Parathyroid adenoma (tissue), 2 donors: Measurements from ENCODE around the gene GRHL1.
"Not testable (repeated sequence)": the region's sequence is repeated elsewhere in the genome, so short reads cannot be mapped to it uniquely, and the experiment has no call there.

Source experiments
- H2AFZ ChIP-seq: fragments of 300-600 bp; sonication (generic); one replicate; pipeline ENCODE4 v1.7.0; 2017; ENCODE audit warnings: antibody characterized with exemption, mild to moderate bottlenecking
- H3K27ac ChIP-seq: fragments of 300-600 bp; sonication (generic); one replicate; pipeline ENCODE4 v1.7.0; 2017
- H3K27me3 ChIP-seq: fragments of 300-600 bp; sonication (generic); one replicate; pipeline ENCODE4 v1.7.0; 2017; ENCODE audit warnings: low read length; ENCODE audit not compliant: control insufficient read depth, insufficient read depth
- H3K36me3 ChIP-seq: fragments of 300-600 bp; sonication (generic); one replicate; pipeline ENCODE4 v1.7.0; 2017; ENCODE audit warnings: low read length; ENCODE audit not compliant: control insufficient read depth, insufficient read depth
- H3K4me1 ChIP-seq: fragments of 300-600 bp; sonication (generic); one replicate; pipeline ENCODE4 v1.7.0; 2017; ENCODE audit warnings: control low read depth
- H3K4me2 ChIP-seq: fragments of 300-600 bp; sonication (generic); one replicate; pipeline ENCODE4 v1.7.0; 2017; ENCODE audit warnings: low read length
- H3K4me3 ChIP-seq: fragments of 300-600 bp; sonication (generic); one replicate; pipeline ENCODE4 v1.7.0; 2017; ENCODE audit warnings: low read depth, low read length
- H3K79me2 ChIP-seq: fragments of 300-600 bp; sonication (generic); one replicate; pipeline ENCODE4 v1.7.0; 2017; ENCODE audit warnings: control low read depth
- H3K9ac ChIP-seq: fragments of 300-600 bp; sonication (generic); one replicate; pipeline ENCODE4 v1.7.0; 2017; ENCODE audit warnings: mild to moderate bottlenecking
- H3K9me3 ChIP-seq: fragments of 300-600 bp; sonication (generic); one replicate; pipeline ENCODE4 v1.7.0; 2017; ENCODE audit warnings: low read length; ENCODE audit not compliant: control insufficient read depth
- CTCF ChIP-seq: fragments of 300-600 bp; sonication (generic); IDR thresholded peaks from one replicate; pipeline ENCODE4 v1.7.0; 2017; ENCODE audit warnings: antibody characterized with exemption, mild to moderate bottlenecking
- donor health status: primary hyperparathyroidism.

GRHL1 gene

GRCh38 chr2:10030311-10030736, 78.8 kb downstream of the GRHL1 start:
- Histone ChIP-seq H2AFZ (peak overlapping the region; percentile 79), H3K9ac (no peak overlapping the region), H3K9me3 (no peaks in the 10 kb centered on the region), H3K27ac (peak overlapping the region; percentile 33), H3K36me3 (no peaks in the 10 kb centered on the region), H3K4me2 (peak overlapping the region; percentile 8), H3K27me3 (no peaks in the 10 kb centered on the region), H3K4me1 (peaks cover 15% of the 10 kb centered on the region), H3K79me2 (peaks cover 2% of the 10 kb centered on the region), H3K4me3 (peak overlapping the region; percentile 28)
- no peak for TF ChIP-seq CTCF

GRCh38 chr2:10030798-10031197, 79.3 kb downstream of the GRHL1 start:
- not testable (repeated sequence) for H3K36me3 ChIP-seq, H3K79me2 ChIP-seq, H3K9ac ChIP-seq, H3K27me3 ChIP-seq, H3K9me3 ChIP-seq
- Histone ChIP-seq H3K4me2 (peak overlapping the region; percentile 8), H3K4me1 (peaks cover 20% of the 10 kb centered on the region), H3K27ac (peak overlapping the region; percentile 33), H2AFZ (peak overlapping the region; percentile 79), H3K4me3 (peak overlapping the region; percentile 28)

GRCh38 chr2:10031886-10032745, 80.6 kb downstream of the GRHL1 start:
- Histone ChIP-seq H3K4me2 (no peak overlapping the region), H3K36me3 (no peaks in the 10 kb centered on the region), H3K9me3 (no peaks in the 10 kb centered on the region), H3K9ac (no peak overlapping the region), H3K4me1 (peaks cover 33% of the 10 kb centered on the region), H3K79me2 (peaks cover 2% of the 10 kb centered on the region), H3K4me3 (no peak overlapping the region), H2AFZ (no peak overlapping the region), H3K27me3 (no peaks in the 10 kb centered on the region), H3K27ac (no peak overlapping the region)
- TF ChIP-seq CTCF, result no peak

- Histone ChIP-seq H3K9me3 (no peaks in the 10 kb centered on the region), H3K4me1 (peaks cover 38% of the 10 kb centered on the region), H3K27ac (no peak overlapping the region), H3K4me2 (no peak overlapping the region), H3K79me2 (peaks cover 2% of the 10 kb centered on the region), H3K4me3 (no peak overlapping the region), H2AFZ (no peak overlapping the region), H3K36me3 (no peaks in the 10 kb centered on the region), H3K9ac (no peak overlapping the region), H3K27me3 (no peaks in the 10 kb centered on the region)
- TF ChIP-seq CTCF, result no peak
Measured at GRCh38 chr2:10032746-10033105, 81.2 kb downstream of the GRHL1 start.

GRCh38 chr2:10033251-10034006, 81.9 kb downstream of the GRHL1 start:
- no peaks in the 10 kb centered on the region for H3K36me3 ChIP-seq
- no peak overlapping the region for H3K4me3 ChIP-seq
- H3K4me1 ChIP-seq, result peaks cover 38% of the 10 kb centered on the region
- H3K79me2 ChIP-seq, result peaks cover 2% of the 10 kb centered on the region
- H3K27ac ChIP-seq, result no peak overlapping the region
- no peak overlapping the region for H3K9ac ChIP-seq
- H3K4me2 ChIP-seq, result no peak overlapping the region
- no peak for TF ChIP-seq CTCF
- H3K27me3 ChIP-seq, result no peaks in the 10 kb centered on the region
- H2AFZ ChIP-seq, result no peak overlapping the region
- no peaks in the 10 kb centered on the region for H3K9me3 ChIP-seq
